ENCODE measurements around the gene ZNF81.
"Not testable (repeated sequence)": the region's sequence is repeated elsewhere in the genome, so short reads cannot be mapped to it uniquely, and the experiment has no call there.

The ZNF81 gene

DNA sequence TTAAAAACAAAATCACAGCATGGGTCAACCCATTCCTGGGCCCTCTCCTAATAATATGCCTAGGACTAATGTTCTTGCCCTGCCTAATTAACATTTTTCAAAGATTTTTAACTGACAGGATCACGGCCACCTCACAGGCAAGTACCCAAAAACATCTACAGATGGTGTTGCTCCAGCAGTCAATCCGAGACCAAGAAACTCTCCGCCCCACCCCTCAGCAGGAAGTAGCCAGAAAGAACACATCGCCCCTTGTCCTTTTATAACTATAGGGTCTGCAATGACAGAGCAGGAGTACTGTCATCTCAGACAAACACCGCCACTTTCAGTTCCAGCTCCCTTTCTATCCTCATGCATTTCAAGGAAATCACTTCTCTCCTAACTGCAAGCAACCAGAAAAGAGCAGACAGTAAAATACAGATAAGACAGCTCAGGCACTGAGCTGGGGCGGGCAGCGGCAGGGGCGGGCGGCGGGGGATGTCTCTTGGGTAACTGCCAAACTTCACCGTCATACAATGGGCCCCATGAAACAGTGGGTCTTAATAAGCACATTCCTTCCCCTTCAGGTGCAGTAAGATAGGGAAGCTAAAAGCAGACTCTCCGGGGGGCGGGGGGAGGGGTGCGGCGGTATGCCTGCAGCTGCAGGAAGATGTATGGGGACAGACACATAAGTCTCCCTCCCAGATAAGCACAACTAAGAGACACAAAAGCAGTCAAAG lies 99.7 kb downstream of the ZNF81 start:
- DNase-seq (ENCODE audit: low spot score), result no peak

DNA sequence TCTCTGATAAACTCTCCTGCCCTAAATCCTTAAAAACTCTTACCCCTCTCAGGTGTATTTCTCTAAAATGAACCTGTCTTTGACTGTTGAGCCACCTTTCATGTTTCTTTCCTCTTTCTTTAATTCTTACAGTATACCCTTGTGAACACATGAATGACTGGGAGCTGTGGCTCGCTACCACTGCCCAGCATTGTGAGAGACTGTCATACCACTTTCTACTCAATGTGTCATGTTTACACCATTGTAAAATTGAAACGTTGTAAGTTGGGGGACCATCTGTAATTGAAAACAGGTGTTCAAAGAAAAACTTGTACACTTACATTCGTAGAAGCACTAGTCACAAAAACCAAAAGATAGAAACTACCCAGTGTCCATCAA lies 100.2 kb downstream of the ZNF81 start:
- no peak for DNase-seq (ENCODE audit: low spot score)

DNA sequence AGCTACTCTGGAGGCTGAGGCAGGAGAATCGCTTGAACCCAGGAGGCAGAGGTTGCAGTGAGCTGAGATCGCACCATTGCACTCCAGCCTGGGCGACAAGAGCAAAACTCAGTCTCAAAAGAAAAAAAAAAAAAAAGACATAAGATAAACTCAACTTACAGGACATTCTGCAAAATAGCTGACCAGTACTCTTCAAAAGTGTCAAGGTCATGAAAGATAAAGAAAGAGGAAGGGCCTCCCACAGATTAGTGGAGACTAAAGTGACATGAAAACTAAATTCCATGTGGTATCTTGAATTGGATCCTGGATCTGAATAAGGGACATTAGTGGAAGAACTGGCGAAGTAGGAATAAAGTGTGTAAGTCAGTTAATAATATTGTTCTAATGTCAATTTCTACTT lies 103.7 kb downstream of the ZNF81 start:
- no peak for DNase-seq (ENCODE audit: low spot score)

DNA sequence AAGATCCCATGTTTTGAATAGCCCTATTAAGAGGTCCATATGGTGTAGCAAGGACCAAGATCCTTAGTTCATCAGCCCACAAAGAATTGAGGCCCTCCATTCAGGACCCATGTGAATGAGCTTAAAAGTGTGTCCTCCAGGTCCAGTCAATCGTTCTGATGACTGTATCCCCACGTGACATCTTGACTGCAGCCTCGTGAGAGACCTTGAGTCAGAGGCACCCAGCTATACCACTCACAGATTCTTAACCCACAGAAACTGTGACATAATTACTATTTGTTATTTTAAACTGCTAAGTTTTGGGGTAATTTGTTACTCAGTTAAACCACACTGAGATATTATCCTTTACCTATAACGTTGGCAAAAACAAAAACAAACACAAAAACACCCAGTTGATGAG lies 104.7 kb downstream of the ZNF81 start:
- no peak for DNase-seq (ENCODE audit: low spot score)

DNA sequence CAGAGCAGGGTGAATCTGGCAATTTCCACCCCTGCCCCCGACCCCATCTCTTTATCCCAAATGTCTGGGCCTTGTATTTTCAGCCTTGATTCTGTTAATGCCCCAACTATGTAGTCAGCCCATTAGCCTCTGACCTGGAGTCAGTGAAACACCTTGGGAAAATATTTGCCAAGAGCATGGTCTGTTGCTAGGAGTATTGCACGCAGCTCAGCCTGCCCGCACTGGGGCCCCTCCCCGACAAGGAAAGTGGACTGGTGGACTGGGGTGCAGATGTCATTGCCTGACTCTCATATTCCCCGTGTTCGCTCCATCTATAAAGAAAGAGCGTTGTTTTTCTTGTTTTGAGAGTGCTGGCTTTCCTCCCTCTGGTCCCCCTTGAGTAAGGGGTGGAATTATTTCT lies 118.6 kb downstream of the ZNF81 start:
- not testable (repeated sequence) for DNase-seq (ENCODE audit: low spot score)

DNA sequence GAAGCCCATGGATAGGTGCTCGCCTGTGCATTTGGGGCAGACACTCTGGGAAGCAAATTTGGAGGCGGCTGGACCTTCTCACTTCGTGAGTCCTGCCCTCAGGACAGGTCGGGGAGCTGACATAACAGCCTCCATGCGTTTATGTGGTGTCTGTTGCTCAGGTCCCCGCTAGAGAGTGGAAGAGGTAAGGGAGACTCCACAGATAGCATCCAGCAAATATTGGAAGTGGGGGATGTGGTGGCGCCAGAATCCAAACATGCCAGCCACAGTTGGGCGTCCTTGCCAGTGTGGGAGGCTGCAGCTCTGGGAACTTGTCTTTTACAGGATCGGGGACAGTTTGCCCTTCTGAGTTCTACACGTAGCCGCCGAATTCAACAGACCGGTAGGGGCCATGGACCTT lies 119.3 kb downstream of the ZNF81 start:
- DNase-seq (ENCODE audit: low spot score), result no peak

DNA sequence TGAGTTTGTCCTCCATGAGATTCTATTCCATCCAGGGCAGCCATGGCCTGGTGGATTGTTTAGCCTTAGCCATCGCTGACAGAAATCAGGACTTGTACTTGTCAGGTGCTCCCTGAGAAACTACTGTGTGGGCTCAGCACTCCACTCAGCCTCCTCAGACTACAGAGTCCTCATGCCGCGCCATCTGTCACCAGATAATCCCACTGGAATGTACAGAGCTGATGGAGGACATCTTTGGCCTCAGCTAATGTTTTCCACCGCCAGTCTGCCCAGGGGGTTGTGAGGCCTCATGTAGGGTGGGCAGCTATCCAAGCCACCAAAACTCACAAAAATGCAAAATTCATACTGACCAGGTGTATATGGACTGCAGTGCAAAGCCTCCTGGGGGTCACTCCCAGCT lies 121.5 kb downstream of the ZNF81 start:
- not testable (repeated sequence) for DNase-seq (ENCODE audit: low spot score)

DNA sequence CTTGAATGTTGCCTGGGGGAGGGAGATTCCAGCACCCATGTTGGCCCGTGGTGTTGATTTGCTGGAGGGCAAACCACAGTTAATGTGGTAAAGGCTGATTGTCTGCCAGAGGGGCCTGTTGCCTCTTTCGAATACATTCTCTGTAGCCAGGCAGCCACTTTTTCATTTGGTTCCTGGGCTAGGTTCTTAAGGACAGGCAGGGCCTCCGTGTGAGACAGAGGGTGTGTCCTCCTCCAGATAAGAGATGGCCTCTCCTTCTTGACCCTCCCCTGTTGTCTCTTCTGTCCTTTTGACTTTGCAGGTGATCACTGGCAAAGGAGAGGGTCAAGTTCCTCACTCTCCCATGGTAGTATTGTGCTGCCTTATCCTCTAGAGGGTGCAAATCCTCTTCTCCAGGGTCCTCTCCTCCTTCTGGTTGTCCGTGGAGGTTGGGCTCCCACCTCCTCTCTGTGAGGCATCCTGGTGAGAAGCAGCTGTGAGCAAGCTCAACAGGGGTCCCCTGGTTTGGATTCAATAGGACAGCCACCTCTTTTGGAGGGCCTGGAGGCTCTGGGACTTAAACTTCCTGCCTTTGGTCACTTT lies 122.2 kb downstream of the ZNF81 start:
- peak; percentile 8 for DNase-seq (ENCODE audit: low spot score)

DNA sequence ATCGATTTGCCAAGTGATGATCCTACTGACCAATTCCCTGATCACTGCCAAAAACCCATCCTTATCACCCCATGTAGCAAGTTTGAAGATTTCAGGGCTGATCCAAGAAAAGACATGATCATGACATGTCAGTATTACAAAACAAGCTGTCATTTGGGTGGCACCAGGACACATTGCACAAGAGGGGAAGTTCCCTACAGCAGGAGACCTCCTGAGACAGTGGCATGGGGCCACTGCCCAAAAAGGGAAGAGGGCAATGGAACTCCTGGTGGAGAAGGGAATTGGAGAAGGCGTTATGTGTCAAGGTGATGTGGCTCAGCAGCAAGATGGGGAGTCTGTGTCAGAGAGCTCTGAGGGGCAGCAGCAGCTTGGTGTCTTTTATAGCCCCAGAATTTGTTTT lies 123.7 kb downstream of the ZNF81 start:
- no peak for DNase-seq (ENCODE audit: low spot score)

DNA sequence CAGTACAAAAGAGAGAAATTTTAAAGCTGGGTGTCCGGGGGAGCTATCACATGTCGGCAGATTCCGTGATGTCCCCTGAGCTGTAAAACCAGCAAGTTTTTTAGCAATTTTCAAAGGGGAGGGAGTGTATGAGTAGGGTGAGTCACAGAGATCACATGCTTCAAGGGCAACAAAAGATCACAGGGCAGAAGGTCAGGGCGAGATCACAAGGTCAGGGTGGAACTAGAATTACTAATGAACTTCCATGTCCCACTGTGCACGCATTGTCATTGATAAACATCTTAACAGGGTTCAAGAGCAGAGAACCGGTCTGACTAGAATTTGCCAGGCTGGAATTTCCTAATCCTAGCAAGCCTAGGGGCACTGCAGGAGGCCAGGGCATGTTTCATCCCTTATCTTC lies 125.1 kb downstream of the ZNF81 start:
- not testable (repeated sequence) for DNase-seq (ENCODE audit: low spot score)

DNA sequence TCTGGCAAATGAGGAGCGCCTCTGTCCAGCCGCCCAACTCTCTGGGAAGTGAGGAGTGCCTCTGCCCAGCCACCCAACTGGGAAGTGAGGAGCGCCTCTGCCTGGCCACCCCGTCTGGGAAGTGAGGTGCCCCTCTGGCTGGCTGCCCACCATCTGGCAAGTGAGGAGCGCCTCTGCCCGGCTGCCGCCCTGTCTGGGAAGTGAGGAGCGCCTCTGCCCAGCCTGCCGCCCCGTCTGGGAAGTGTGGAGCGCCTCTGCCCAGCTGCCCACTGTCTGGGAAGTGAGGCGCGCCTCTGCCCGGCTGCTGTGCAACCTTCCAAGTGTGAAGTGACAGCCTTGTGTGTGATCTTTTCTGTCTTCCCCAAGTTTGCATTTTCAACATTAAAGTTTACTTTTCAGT lies 128.8 kb downstream of the ZNF81 start:
- not testable (repeated sequence) for DNase-seq (ENCODE audit: low spot score)
